Natural killer cell (primary cell): ENCODE results near the gene CMIP. TPM values are rescaled to one million over a fixed set of nuclear protein-coding genes. Genes with fewer than 3 reads are reported as not detected.

Experiments
- ATAC-seq, 3 donors: fragments of 150-1000 bp in 2 of 3; fragments of 200-7000 bp in 1 of 3; cut with Tn5 transposase; 1 replicate in 1 of 3; 2 replicates in 2 of 3; pipeline ENCODE4 v1.10.0; 2021; ENCODE audit warnings: mild to moderate bottlenecking in 2 of 3, moderate library complexity in 2 of 3
- DNase-seq, 2 donors: peaks; one replicate each; pipeline versions ENCODE4 v3.0.0 to v3.0.0-alpha.2; 2013 to 2021; ENCODE audit warnings: mixed read lengths in 1 of 2
- H3K27ac ChIP-seq: one replicate; pipeline ENCODE4 v1.5.1; 2013; ENCODE audit warnings: mild to moderate bottlenecking, low read length
- H3K27me3 ChIP-seq: one replicate; pipeline ENCODE4 v1.6.1; 2013; ENCODE audit warnings: low read length; ENCODE audit not compliant: control insufficient read depth, insufficient read depth
- H3K36me3 ChIP-seq: one replicate; pipeline ENCODE4 v1.6.1; 2013; ENCODE audit warnings: low read length; ENCODE audit not compliant: control insufficient read depth, insufficient read depth
- H3K4me1 ChIP-seq: one replicate; pipeline ENCODE4 v1.6.1; 2013; ENCODE audit warnings: low read length; ENCODE audit not compliant: control insufficient read depth, insufficient read depth
- H3K4me3 ChIP-seq: one replicate; pipeline ENCODE4 v1.5.1; 2013; ENCODE audit warnings: low read length
- H3K9me3 ChIP-seq: one replicate; pipeline ENCODE4 v1.6.1; 2013; ENCODE audit warnings: low read length; ENCODE audit not compliant: control insufficient read depth, insufficient read depth
- H3K27ac Mint-ChIP-seq, 2 donors: one replicate each; pipeline ENCODE4 v1.8.0; 2022; ENCODE audit warnings: mild to moderate bottlenecking in 2 of 2, mixed read lengths in 2 of 2, moderate library complexity in 1 of 2
- H3K27me3 Mint-ChIP-seq, 2 donors: one replicate each; pipeline ENCODE4 v1.8.0; 2022; ENCODE audit warnings: low read depth in 2 of 2, mixed read lengths in 2 of 2
- H3K36me3 Mint-ChIP-seq: one replicate; pipeline ENCODE4 v1.8.0; 2022; ENCODE audit warnings: mixed read lengths
- H3K4me1 Mint-ChIP-seq, 2 donors: one replicate each; pipeline ENCODE4 v1.8.0; 2022; ENCODE audit warnings: mixed read lengths in 2 of 2
- H3K4me3 Mint-ChIP-seq: one replicate; pipeline ENCODE4 v1.8.0; 2022; ENCODE audit warnings: mild to moderate bottlenecking, moderate library complexity, mixed read lengths
- H3K9me3 Mint-ChIP-seq, 2 donors: one replicate each; pipeline ENCODE4 v1.8.0; 2022; ENCODE audit warnings: mixed read lengths in 2 of 2
- CTCF ChIP-seq: fragments of 200-600 bp; IDR thresholded peaks from one replicate; pipeline ENCODE4 v1.8.0; 2022; ENCODE audit warnings: antibody characterized with exemption
- WGBS: methylation state at CpG from one replicate; pipeline ENCODE4 v1.1.7; 2013; ENCODE audit warnings: missing lambda C conversion rate; ENCODE audit not compliant: insufficient coverage; 5-methylcytosine and 5-hydroxymethylcytosine counted together
- intact Hi-C: fragments of 100-400 bp; cut with micrococcal nuclease; formaldehyde crosslinking; loops from one replicate; pipeline ENCODE4 v1.14.2; 2022
- total RNA-seq, 4 donors: library from RNA; stranded (reverse); fragments of 120-200 nt in 1 of 4; gene quantifications; one replicate each; pipeline versions ENCODE4 v1.2.3 to v1.2.4, GENCODE V29; 2013 to 2022

CMIP gene
- total RNA-seq, 3 donors from 2014 or later (not counting 1 experiment from before 2014, with no cell fraction given) = 88.2 to 115 (median 91.5) TPM

- no peak for DNase-seq
- no peak for TF ChIP-seq CTCF
- no peaks in the 10 kb centered on the region for H3K9me3 Mint-ChIP-seq
- Histone ChIP-seq H3K4me1 (peaks cover 65% of the 10 kb centered on the region), H3K27ac (no peak overlapping the region), H3K36me3 (no peaks in the 10 kb centered on the region), H3K4me3 (no peak overlapping the region), H3K9me3 (no peaks in the 10 kb centered on the region), H3K27me3 (no peaks in the 10 kb centered on the region)
- peak overlapping the region; percentile 38 to 73 for H3K27ac Mint-ChIP-seq
- WGBS = 93% methylated on average over 29 of the region's 29 CpGs
- H3K4me1 Mint-ChIP-seq = peaks cover 69 to 83% of the 10 kb centered on the region in 2 donors
- no peaks in the 10 kb centered on the region for H3K36me3 Mint-ChIP-seq
- no peak for ATAC-seq
- no peak overlapping the region for H3K4me3 Mint-ChIP-seq
- intact Hi-C loops = no loop called here
- H3K27me3 Mint-ChIP-seq = no peaks in the 10 kb centered on the region
These were observed 48.6 kb downstream of the CMIP start for GRCh38 chr16:81492965-81493754.

- Histone ChIP-seq H3K9me3 (no peaks in the 10 kb centered on the region), H3K27me3 (no peaks in the 10 kb centered on the region), H3K4me1 (peaks cover 62% of the 10 kb centered on the region), H3K4me3 (no peak overlapping the region), H3K27ac (no peak overlapping the region), H3K36me3 (no peaks in the 10 kb centered on the region)
- H3K9me3 Mint-ChIP-seq = no peaks in the 10 kb centered on the region
- intact Hi-C loops = no loop called here
- 75% methylated on average over 22 of the region's 23 CpGs for WGBS
- peak in 1 of 3 donors; percentile 37 for ATAC-seq
- no peaks in the 10 kb centered on the region for H3K36me3 Mint-ChIP-seq
- H3K27me3 Mint-ChIP-seq = no peaks in the 10 kb centered on the region
- H3K4me1 Mint-ChIP-seq = peaks cover 67 to 83% of the 10 kb centered on the region in 2 donors
- DNase-seq = no peak
- H3K27ac Mint-ChIP-seq = peak overlapping the region; percentile 38 to 73
- no peak overlapping the region for H3K4me3 Mint-ChIP-seq
- TF ChIP-seq CTCF = no peak
These were observed 49.3 kb downstream of the CMIP start for GRCh38 chr16:81493755-81494433.

- Histone ChIP-seq H3K4me1 (peaks cover 62% of the 10 kb centered on the region), H3K4me3 (no peak overlapping the region), H3K27ac (no peak overlapping the region), H3K27me3 (no peaks in the 10 kb centered on the region), H3K9me3 (no peaks in the 10 kb centered on the region), H3K36me3 (no peaks in the 10 kb centered on the region)
- 92% methylated on average over 10 of the region's 10 CpGs for WGBS
- ATAC-seq (no peak), DNase-seq (no peak)
- Mint-ChIP-seq H3K9me3 (no peaks in the 10 kb centered on the region), H3K4me1 (peaks cover 68 to 83% of the 10 kb centered on the region in 2 donors), H3K36me3 (no peaks in the 10 kb centered on the region), H3K27ac (no peak overlapping the region), H3K4me3 (no peak overlapping the region), H3K27me3 (no peaks in the 10 kb centered on the region)
- no peak for TF ChIP-seq CTCF
- intact Hi-C loops = no loop called here
These were observed 49.8 kb downstream of the CMIP start for GRCh38 chr16:81494434-81494806.
